Smooth muscle cell (in vitro differentiated cells): ENCODE measurements around the gene RNGTT. TPM values are rescaled to one million over a fixed set of nuclear protein-coding genes. Genes with fewer than 3 reads are reported as not detected.

Experiments used
- DNase-seq: peaks from one replicate; lab custom pipeline; 2025; ENCODE audit not compliant: unreplicated experiment; lab: John Stamatoyannopoulos, UW
- H2AFZ ChIP-seq: fragments of 200-600 bp; sonication (generic); 2 replicates; pipeline ENCODE4 v1.6.0; 2016; ENCODE audit warnings: antibody characterized with exemption, low read depth, mild to moderate bottlenecking
- H3F3A ChIP-seq: fragments of 200-600 bp; sonication (generic); 2 replicates; pipeline ENCODE4 v1.6.0; 2017; ENCODE audit warnings: antibody characterized with exemption, low read depth
- H3K27ac ChIP-seq: fragments of 200-600 bp; sonication (generic); 2 replicates; pipeline ENCODE4 v1.5.1; 2016; ENCODE audit warnings: low read depth, mild to moderate bottlenecking
- H3K27me3 ChIP-seq: fragments of 200-600 bp; sonication (generic); 2 replicates; pipeline ENCODE4 v1.6.1; 2016; ENCODE audit warnings: low read depth, mild to moderate bottlenecking
- H3K36me3 ChIP-seq: fragments of 200-600 bp; sonication (generic); 2 replicates; pipeline ENCODE4 v1.5.1; 2016; ENCODE audit warnings: low read depth
- H3K4me1 ChIP-seq: fragments of 200-600 bp; sonication (generic); 2 replicates; pipeline ENCODE4 v1.5.1; 2016; ENCODE audit warnings: low read depth
- H3K4me2 ChIP-seq: fragments of 200-600 bp; sonication (generic); 2 replicates; pipeline ENCODE4 v1.6.0; 2016; ENCODE audit warnings: mild to moderate bottlenecking
- H3K4me3 ChIP-seq: fragments of 200-600 bp; sonication (generic); 2 replicates; pipeline ENCODE4 v1.5.1; 2016; ENCODE audit warnings: mild to moderate bottlenecking
- H3K79me2 ChIP-seq: fragments of 200-600 bp; sonication (generic); 2 replicates; pipeline ENCODE4 v1.6.0; 2016; ENCODE audit warnings: low read depth, mild to moderate bottlenecking
- H3K9ac ChIP-seq: fragments of 200-600 bp; sonication (generic); 2 replicates; pipeline ENCODE4 v1.6.0; 2016; ENCODE audit warnings: low read depth
- H3K9me3 ChIP-seq: fragments of 200-600 bp; sonication (generic); replicated peaks from 2 replicates; pipeline ENCODE4 v1.5.1; 2016; ENCODE audit warnings: low read depth
- H4K20me1 ChIP-seq: fragments of 200-600 bp; sonication (generic); 2 replicates; pipeline ENCODE4 v1.6.0; 2016; ENCODE audit warnings: low read depth
- CTCF ChIP-seq: fragments of 200-600 bp; sonication (generic); IDR thresholded peaks from 2 replicates; pipeline ENCODE4 v1.5.1; 2017; ENCODE audit warnings: borderline replicate concordance, mild to moderate bottlenecking, antibody characterized with exemption; ENCODE audit not compliant: insufficient read depth, poor library complexity, severe bottlenecking
- WGBS: methylation state at CpG from one replicate; pipeline ENCODE4 v1.1.7; 2016; ENCODE audit warnings: low lambda C conversion rate; 5-methylcytosine and 5-hydroxymethylcytosine counted together
- polyA plus RNA-seq: library from polyadenylated mRNA; unstranded; fragments of >200 nt; fragmentation: Nextera tagmentation; extraction: Ambion mirVana; gene quantifications from 2 replicates; pipeline ENCODE4 v1.2.1, GENCODE V29; 2016
- total RNA-seq: library from RNA; depleted of rRNA; stranded (reverse); fragments of >200 nt; gene quantifications from 2 replicates; pipeline ENCODE4 v1.2.3, GENCODE V29; 2014

The RNGTT gene
- total and polyA plus RNA-seq, 2 experiments from 2014 or later, result 7.5 to 22.7 TPM

DNA sequence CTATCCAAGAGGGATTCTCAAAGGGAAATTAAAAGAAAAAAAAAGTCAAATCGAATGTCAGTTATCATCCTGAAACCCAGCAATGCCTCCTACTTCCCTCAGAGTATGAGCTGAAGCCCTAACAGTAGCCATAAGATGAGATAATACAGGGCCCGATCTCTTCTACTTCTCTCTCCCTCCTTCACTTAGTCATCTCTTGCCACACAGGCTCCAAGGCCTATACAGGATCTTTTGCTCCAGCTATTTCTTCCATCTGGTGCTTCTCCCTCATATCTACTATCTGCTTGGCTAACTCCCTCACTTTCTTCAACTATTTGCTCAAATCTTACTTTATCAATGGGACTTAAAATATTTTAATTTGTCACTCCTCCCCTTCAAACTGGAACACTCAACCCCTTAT, 215.3 kb downstream of the RNGTT start:
- Histone ChIP-seq H3K79me2 (no peaks in the 10 kb centered on the region), H2AFZ (no peak overlapping the region), H3K4me2 (no peak overlapping the region), H3K27me3 (no peaks in the 10 kb centered on the region), H3K27ac (no peak overlapping the region), H3K4me3 (no peak overlapping the region), H3K4me1 (no peaks in the 10 kb centered on the region), H3F3A (no peaks in the 10 kb centered on the region), H3K9me3 (no peaks in the 10 kb centered on the region), H3K36me3 (no peaks in the 10 kb centered on the region), H4K20me1 (no peaks in the 10 kb centered on the region), H3K9ac (no peak overlapping the region)
- TF ChIP-seq CTCF, result no peak
- DNase-seq, result no peak
- 76% methylated on average over 2 of the region's 2 CpGs for WGBS

DNA sequence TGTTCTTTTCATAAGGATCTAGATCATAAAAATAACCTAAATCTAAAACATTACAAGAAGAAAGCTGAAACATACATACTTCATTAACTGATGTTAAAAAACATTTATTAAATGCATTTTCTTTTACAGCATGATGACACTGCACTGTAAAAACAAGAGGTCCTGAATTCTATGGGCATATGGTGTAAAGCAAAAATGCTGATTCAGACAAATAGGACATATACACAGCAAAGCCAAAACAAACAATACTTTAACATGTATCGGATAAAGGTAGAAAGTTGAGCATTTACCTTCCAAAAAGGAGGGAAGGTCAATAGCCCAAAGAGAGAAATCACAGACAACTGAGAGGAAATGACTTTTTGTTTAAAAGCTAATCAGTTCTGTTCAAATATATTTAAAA, 221.5 kb downstream of the RNGTT start:
- Histone ChIP-seq H3K27ac (no peak overlapping the region), H3K79me2 (no peaks in the 10 kb centered on the region), H3F3A (no peaks in the 10 kb centered on the region), H3K4me2 (no peak overlapping the region), H3K9me3 (no peaks in the 10 kb centered on the region), H3K4me1 (no peaks in the 10 kb centered on the region), H4K20me1 (no peaks in the 10 kb centered on the region), H3K36me3 (no peaks in the 10 kb centered on the region), H3K27me3 (no peaks in the 10 kb centered on the region), H2AFZ (no peak overlapping the region), H3K9ac (no peak overlapping the region), H3K4me3 (no peak overlapping the region)
- no peak for TF ChIP-seq CTCF
- no peak for DNase-seq
- WGBS, result 84% methylated on average over 1 of the region's 1 CpG

DNA sequence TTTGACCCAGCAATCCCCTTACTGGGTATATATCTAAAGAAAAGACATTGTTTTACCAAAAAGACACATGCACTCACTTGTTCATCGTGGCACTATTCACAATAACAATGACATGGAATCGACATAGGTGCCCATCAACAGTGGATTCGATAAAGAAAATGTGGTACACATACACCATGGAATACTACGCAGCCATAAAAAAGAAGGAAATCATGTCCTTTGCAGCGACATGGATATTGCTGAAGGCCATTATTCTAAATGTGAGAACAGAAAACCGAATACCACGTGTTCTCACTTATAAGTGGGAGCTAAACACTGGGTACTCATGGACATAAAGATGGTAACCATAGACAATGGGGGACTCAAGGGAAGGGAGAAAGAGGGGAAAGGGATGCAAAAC, 222.3 kb downstream of the RNGTT start:
- WGBS, result 97% methylated on average over 7 of the region's 7 CpGs
- no peak overlapping the region for H3K27ac ChIP-seq
- no peak overlapping the region for H3K9ac ChIP-seq
- no peak overlapping the region for H2AFZ ChIP-seq
- TF ChIP-seq CTCF, result no peak
- no peaks in the 10 kb centered on the region for H3K9me3 ChIP-seq
- no peak for DNase-seq
- no peak overlapping the region for H3K4me3 ChIP-seq
- H3F3A ChIP-seq, result no peaks in the 10 kb centered on the region
- no peaks in the 10 kb centered on the region for H3K27me3 ChIP-seq
- no peaks in the 10 kb centered on the region for H3K4me1 ChIP-seq
- no peaks in the 10 kb centered on the region for H3K36me3 ChIP-seq
- no peaks in the 10 kb centered on the region for H3K79me2 ChIP-seq
- H4K20me1 ChIP-seq, result no peaks in the 10 kb centered on the region
- H3K4me2 ChIP-seq, result no peak overlapping the region

DNA sequence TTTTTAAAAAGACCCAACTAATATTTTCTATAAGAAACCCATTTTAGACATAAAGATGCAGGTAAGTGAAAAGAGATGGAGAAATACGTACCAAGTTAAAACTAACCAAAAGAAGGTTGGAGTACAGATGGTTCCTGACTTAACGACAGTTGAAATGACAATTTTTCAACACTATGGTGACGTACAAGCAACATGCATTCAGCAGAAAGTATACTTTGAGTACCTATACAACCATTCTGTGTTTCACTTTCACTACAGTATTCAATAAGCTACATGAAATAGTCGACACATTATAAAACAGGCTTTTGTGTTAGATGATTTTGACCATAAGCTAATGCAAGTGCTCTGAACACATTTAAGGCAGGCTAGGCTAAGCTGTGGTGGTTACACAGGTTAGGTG, 228.9 kb downstream of the RNGTT start:
- Histone ChIP-seq H3K27ac (no peak overlapping the region), H3K9me3 (no peaks in the 10 kb centered on the region), H3K4me1 (peaks cover 10% of the 10 kb centered on the region), H4K20me1 (peaks cover 9% of the 10 kb centered on the region), H3K79me2 (no peaks in the 10 kb centered on the region), H3K4me2 (no peak overlapping the region), H2AFZ (no peak overlapping the region), H3F3A (no peaks in the 10 kb centered on the region), H3K4me3 (no peak overlapping the region), H3K9ac (no peak overlapping the region), H3K36me3 (no peaks in the 10 kb centered on the region), H3K27me3 (no peaks in the 10 kb centered on the region)
- DNase-seq, result no peak
- WGBS, result 98% methylated on average over 4 of the region's 4 CpGs
- TF ChIP-seq CTCF, result no peak
